Neural cell (in vitro differentiated cells): ENCODE data around the gene ZNF536. TPM values are rescaled to one million over a fixed set of nuclear protein-coding genes. Genes with fewer than 3 reads are reported as not detected.

Source experiments
- H2AFZ ChIP-seq: fragments of 200-600, 300-800 bp; sonication (generic), shearing (Covaris generic); 2 replicates; pipeline ENCODE4 v1.6.0; 2014; ENCODE audit warnings: low read depth, mild to moderate bottlenecking, antibody characterized with exemption, low read length, moderate library complexity
- H3F3A ChIP-seq: fragments of 200-600 bp; shearing (Covaris generic); 2 replicates; pipeline ENCODE4 v1.6.1; 2016; ENCODE audit warnings: mild to moderate bottlenecking, moderate library complexity, mixed read lengths, antibody characterized with exemption, low read length; ENCODE audit not compliant: insufficient read depth, poor library complexity, severe bottlenecking
- H3K27ac ChIP-seq: fragments of 200-600, 300-800 bp; sonication (generic), shearing (Covaris generic); 2 replicates; pipeline ENCODE4 v1.5.1; 2014; ENCODE audit warnings: mild to moderate bottlenecking, low read length, moderate library complexity
- H3K27me3 ChIP-seq: fragments of 300-800, 200-600 bp; sonication (generic), shearing (Covaris generic); 2 replicates; pipeline ENCODE4 v1.6.0; 2014; ENCODE audit warnings: mild to moderate bottlenecking, low read depth, low read length, moderate library complexity; ENCODE audit not compliant: insufficient read depth
- H3K36me3 ChIP-seq: fragments of 300-800, 200-600 bp; sonication (generic), shearing (Covaris generic); 2 replicates; pipeline ENCODE4 v1.5.1; 2014; ENCODE audit warnings: mild to moderate bottlenecking, antibody characterized with exemption, low read length, moderate library complexity; ENCODE audit not compliant: insufficient read depth
- H3K4me2 ChIP-seq: fragments of 300-800, 200-600 bp; sonication (generic), shearing (Covaris generic); 2 replicates; pipeline ENCODE4 v1.6.0; 2014; ENCODE audit warnings: mild to moderate bottlenecking, low read length
- H3K4me3 ChIP-seq: fragments of 300-800, 200-600 bp; sonication (generic), shearing (Covaris generic); 2 replicates; pipeline ENCODE4 v1.5.1; 2014; ENCODE audit warnings: mild to moderate bottlenecking, low read length, moderate library complexity
- H3K79me2 ChIP-seq: fragments of 200-600 bp; shearing (Covaris generic); replicated peaks from 2 replicates; pipeline ENCODE4 v1.6.0; 2014; ENCODE audit warnings: mild to moderate bottlenecking, low read length, moderate library complexity; ENCODE audit not compliant: insufficient read depth
- H3K9ac ChIP-seq: fragments of 300-800, 200-600 bp; sonication (generic), shearing (Covaris generic); 2 replicates; pipeline ENCODE4 v1.6.1; 2016; ENCODE audit warnings: mild to moderate bottlenecking, low read length, mixed read lengths
- H3K9me2 ChIP-seq: fragments of 200-600 bp; shearing (Covaris generic); 2 replicates; pipeline ENCODE4 v1.6.1; 2016; ENCODE audit warnings: mild to moderate bottlenecking, low read length, mixed read lengths; ENCODE audit not compliant: insufficient read depth
- H3K9me3 ChIP-seq: fragments of 200-600, 300-800 bp; sonication (generic), shearing (Covaris generic); 2 replicates; pipeline ENCODE4 v1.6.1; 2016; ENCODE audit warnings: mild to moderate bottlenecking, mixed run types, low read length, moderate library complexity, mixed read lengths
- H4K20me1 ChIP-seq: fragments of 200-600 bp; shearing (Covaris generic); 2 replicates; pipeline ENCODE4 v1.6.1; 2016; ENCODE audit warnings: mild to moderate bottlenecking, mixed run types; ENCODE audit not compliant: insufficient read depth
- CTCF ChIP-seq: fragments of 450-650 bp; IDR thresholded peaks from 2 replicates; pipeline ENCODE4 v1.5.1; 2014; ENCODE audit warnings: antibody characterized with exemption, mild to moderate bottlenecking, moderate library complexity; ENCODE audit not compliant: poor library complexity, severe bottlenecking
- EP300 ChIP-seq: fragments of 450-650 bp; conservative IDR thresholded peaks from 2 replicates; pipeline ENCODE4 v1.6.1; 2014; ENCODE audit warnings: antibody characterized with exemption, mild to moderate bottlenecking, moderate library complexity; ENCODE audit not compliant: poor library complexity, severe bottlenecking
- EZH2 ChIP-seq: fragments of 200-600, 300-800 bp; shearing (Covaris generic), sonication (generic); IDR thresholded peaks from 2 replicates; pipeline ENCODE4 v1.6.1; 2014; ENCODE audit warnings: antibody characterized with exemption, low read length, borderline replicate concordance, mild to moderate bottlenecking; ENCODE audit not compliant: insufficient read depth, poor library complexity, severe bottlenecking
- MXI1 ChIP-seq: fragments of 450-650 bp; conservative IDR thresholded peaks from 2 replicates; pipeline ENCODE4 v1.6.1; 2014; ENCODE audit warnings: antibody characterized with exemption, mild to moderate bottlenecking; ENCODE audit not compliant: poor library complexity, severe bottlenecking
- POLR2AphosphoS5 ChIP-seq: IDR thresholded peaks from 2 replicates; pipeline ENCODE4 v1.6.1; 2012
- RAD21 ChIP-seq: fragments of 450-650 bp; conservative IDR thresholded peaks from 2 replicates; pipeline ENCODE4 v1.6.1; 2014; ENCODE audit warnings: antibody characterized with exemption, mild to moderate bottlenecking, moderate library complexity
- REST ChIP-seq: IDR thresholded peaks from 2 replicates; pipeline ENCODE4 v1.6.1; 2012; ENCODE audit warnings: borderline replicate concordance
- SMC3 ChIP-seq: fragments of 450-650 bp; conservative IDR thresholded peaks from 2 replicates; pipeline ENCODE4 v1.6.1; 2014; ENCODE audit warnings: antibody characterized with exemption, mild to moderate bottlenecking, moderate library complexity; ENCODE audit not compliant: poor library complexity
- TAF1 ChIP-seq: IDR thresholded peaks from 2 replicates; pipeline ENCODE4 v1.6.1; 2012; ENCODE audit warnings: low read depth
- polyA plus RNA-seq: library from polyadenylated mRNA; depleted of rRNA; stranded (reverse); fragments of >200 nt; gene quantifications from 2 replicates; pipeline ENCODE4 v1.2.3, GENCODE V29; 2014

Gene ZNF536
- polyA plus RNA-seq, 1 donor from 2014 or later, result 13.9 TPM

DNA sequence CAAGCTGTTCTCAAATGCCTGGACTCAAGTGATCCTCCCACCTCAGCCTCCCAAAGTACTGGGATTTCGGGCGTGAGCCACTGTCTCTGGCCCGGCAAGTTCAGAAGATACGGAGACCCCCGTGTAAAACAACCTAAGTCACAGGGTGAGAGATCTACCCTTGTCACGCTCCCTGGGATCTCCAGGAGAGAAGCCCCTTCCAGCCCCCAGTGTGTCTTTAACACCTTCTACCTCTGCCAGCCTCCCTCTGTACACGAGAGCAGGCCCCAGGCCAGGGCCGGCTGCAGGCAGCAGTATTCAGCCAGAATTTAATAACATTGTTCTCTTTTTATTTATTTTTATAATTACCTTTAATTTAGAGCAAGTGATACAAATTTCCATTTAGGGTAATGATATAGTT lies 49.4 kb downstream of the ZNF536 start:
- Histone ChIP-seq H3K27me3 (no peaks in the 10 kb centered on the region), H2AFZ (no peak overlapping the region), H3K27ac (no peak overlapping the region)

DNA sequence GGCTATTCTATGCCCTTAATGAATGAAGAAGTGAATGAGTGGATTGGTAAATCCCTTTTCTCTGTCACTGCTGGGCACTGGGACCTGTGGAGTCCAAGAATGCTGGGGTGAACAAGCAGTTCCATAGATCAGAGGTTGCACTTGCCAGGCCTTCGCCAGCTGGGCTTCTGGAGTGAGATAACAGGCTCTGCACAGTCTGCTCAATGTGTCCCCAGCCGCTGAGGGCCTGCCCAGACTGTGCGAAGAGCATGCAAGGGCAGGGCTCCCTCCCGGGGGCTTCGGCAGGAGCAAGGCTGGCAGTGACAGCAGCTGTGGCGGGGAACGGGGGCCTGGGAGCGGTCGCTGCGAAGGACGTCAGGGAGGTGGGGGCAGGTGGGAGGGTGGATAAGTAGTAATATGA lies 51.3 kb downstream of the ZNF536 start:
- no peaks in the 10 kb centered on the region for H3K27me3 ChIP-seq
- no peak overlapping the region for H3K27ac ChIP-seq
- H3F3A ChIP-seq, result no peaks in the 10 kb centered on the region
- no peak overlapping the region for H3K4me3 ChIP-seq
- no peak overlapping the region for H3K9ac ChIP-seq
- H3K9me2 ChIP-seq, result no peaks in the 10 kb centered on the region
- no peaks in the 10 kb centered on the region for H3K79me2 ChIP-seq
- H3K4me2 ChIP-seq, result no peak overlapping the region
- H3K36me3 ChIP-seq, result no peaks in the 10 kb centered on the region
- H3K9me3 ChIP-seq, result no peaks in the 10 kb centered on the region
- H2AFZ ChIP-seq, result no peak overlapping the region
- no peaks in the 10 kb centered on the region for H4K20me1 ChIP-seq
- TF ChIP-seq POLR2AphosphoS5, result no peak
- no peak for TF ChIP-seq EZH2
- no peak for TF ChIP-seq MXI1
- TF ChIP-seq REST, result no peak
- TF ChIP-seq RAD21, result no peak
- TF ChIP-seq EP300, result no peak
- no peak for TF ChIP-seq SMC3
- no peak for TF ChIP-seq TAF1

More for the DNA sequence above, 49.4 kb downstream of the ZNF536 start:
- Histone ChIP-seq H3K36me3 (no peaks in the 10 kb centered on the region), H3K9ac (no peak overlapping the region), H3K9me2 (no peaks in the 10 kb centered on the region), H3K4me3 (no peak overlapping the region), H3K4me2 (no peak overlapping the region), H3K9me3 (no peaks in the 10 kb centered on the region), H3K79me2 (no peaks in the 10 kb centered on the region), H4K20me1 (no peaks in the 10 kb centered on the region), H3F3A (no peaks in the 10 kb centered on the region)
- TF ChIP-seq POLR2AphosphoS5 (no peak), RAD21 (no peak), EZH2 (no peak), MXI1 (no peak), CTCF (no peak), SMC3 (no peak), TAF1 (no peak), EP300 (no peak), REST (no peak)
